Left lung (tissue), 10 donors: ENCODE data around the gene MICALL2. TPM values are rescaled to one million over a fixed set of nuclear protein-coding genes. Genes with fewer than 3 reads are reported as not detected.

Source experiments
- ATAC-seq: fragments of 200-7000 bp; cut with Tn5 transposase; one replicate; pipeline ENCODE4 v1.9.1; 2020; ENCODE audit warnings: moderate library complexity
- DNase-seq, 4 donors: peaks; one replicate each; pipeline ENCODE4 v3.0.0-alpha.2; 2013 to 2020
- H3K27ac ChIP-seq, 2 donors: fragments of 200-600 bp; sonication (generic) in 1 of 2; one replicate each; pipeline versions ENCODE4 v1.5.0 to v1.8.0; 2020 to 2021
- H3K27me3 ChIP-seq, 2 donors: fragments of 200-600 bp; sonication (generic) in 1 of 2; one replicate each; pipeline versions ENCODE4 v1.5.0 to v1.8.0; 2020 to 2021
- H3K36me3 ChIP-seq, 2 donors: fragments of 200-600 bp; sonication (generic) in 1 of 2; one replicate each; pipeline versions ENCODE4 v1.5.0 to v1.8.0; 2020 to 2021
- H3K4me1 ChIP-seq, 2 donors: fragments of 200-600 bp; one replicate each; pipeline ENCODE4 v1.8.0; 2021
- H3K4me3 ChIP-seq, 2 donors: fragments of 200-600 bp; sonication (generic) in 1 of 2; one replicate each; pipeline versions ENCODE4 v1.5.0 to v1.8.0; 2020 to 2021; ENCODE audit warnings: mild to moderate bottlenecking in 1 of 2
- H3K9me3 ChIP-seq, 2 donors: fragments of 200-600 bp; sonication (generic) in 1 of 2; one replicate each; pipeline versions ENCODE4 v1.5.0 to v1.8.0; 2020 to 2021
- intact Hi-C, 2 donors: fragments of 100-400 bp; cut with DNase I; formaldehyde crosslinking; loops; one replicate each; pipeline versions ENCODE4 v1.11.2 to v1.14.2; 2022
- polyA plus RNA-seq, 6 donors: library from polyadenylated mRNA; unstranded; fragments of 120-200 nt; gene quantifications; one replicate each; pipeline ENCODE4 v1.2.1, GENCODE V29; 2013; ENCODE audit not compliant: insufficient read length in 6 of 6
- total RNA-seq, 2 donors: library from RNA; stranded (reverse); fragmentation: NEBNext Ultra II Directional; extraction: Animal tissue kit (Norgen Biotek cat#: 25700); gene quantifications; one replicate each; pipeline ENCODE4 v1.2.1, GENCODE V29; 2021
- TF ChIP-seq, protein P1 (sequence below), 2 donors: fragments of 200-600 bp; sonication (generic) in 1 of 2; IDR thresholded peaks; one replicate each; pipeline versions ENCODE4 v1.5.0 to v1.8.0; 2021; ENCODE audit warnings: antibody characterized with exemption in 2 of 2
- donor health status: DM: no; HTN: yes; CAD: no.
- donor health status: DM: no; HTN: no; CAD: no.

Gene MICALL2
- total and polyA plus RNA-seq, 8 donors, result 7.9 to 40.1 (median 14.8) TPM

DNA sequence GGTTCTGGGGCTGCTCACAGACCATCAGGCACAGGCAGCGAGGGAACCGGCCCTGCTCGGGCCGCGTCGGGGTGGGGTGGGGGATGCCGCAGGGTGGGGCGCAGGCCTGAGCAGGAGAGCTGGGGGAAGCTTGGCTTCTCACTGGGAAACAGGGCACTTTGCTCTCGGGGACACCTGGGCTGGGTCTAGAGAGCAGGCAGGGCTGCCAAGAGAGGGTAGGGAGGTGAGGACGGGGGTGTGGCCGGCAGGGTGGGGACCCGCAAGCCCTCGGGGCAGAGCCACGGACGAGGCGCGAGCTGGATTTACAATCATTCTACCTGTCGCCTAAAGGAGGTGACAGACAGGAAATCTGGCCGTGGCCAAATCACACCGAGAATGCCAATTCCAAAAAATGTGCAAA lies 33.9 kb upstream of the MICALL2 start:
- H3K4me3 ChIP-seq, result no peak overlapping the region
- no peaks in the 10 kb centered on the region for H3K4me1 ChIP-seq
- peaks cover 0 to 100% of the 10 kb centered on the region in 2 donors for H3K36me3 ChIP-seq
- H3K27ac ChIP-seq, result no peak overlapping the region
- H3K27me3 ChIP-seq, result no peaks in the 10 kb centered on the region
- intact Hi-C loops, result no loop called here
- ATAC-seq (no peak), DNase-seq (no peak)
- no peaks in the 10 kb centered on the region for H3K9me3 ChIP-seq
- TF ChIP-seq, protein P1, sequence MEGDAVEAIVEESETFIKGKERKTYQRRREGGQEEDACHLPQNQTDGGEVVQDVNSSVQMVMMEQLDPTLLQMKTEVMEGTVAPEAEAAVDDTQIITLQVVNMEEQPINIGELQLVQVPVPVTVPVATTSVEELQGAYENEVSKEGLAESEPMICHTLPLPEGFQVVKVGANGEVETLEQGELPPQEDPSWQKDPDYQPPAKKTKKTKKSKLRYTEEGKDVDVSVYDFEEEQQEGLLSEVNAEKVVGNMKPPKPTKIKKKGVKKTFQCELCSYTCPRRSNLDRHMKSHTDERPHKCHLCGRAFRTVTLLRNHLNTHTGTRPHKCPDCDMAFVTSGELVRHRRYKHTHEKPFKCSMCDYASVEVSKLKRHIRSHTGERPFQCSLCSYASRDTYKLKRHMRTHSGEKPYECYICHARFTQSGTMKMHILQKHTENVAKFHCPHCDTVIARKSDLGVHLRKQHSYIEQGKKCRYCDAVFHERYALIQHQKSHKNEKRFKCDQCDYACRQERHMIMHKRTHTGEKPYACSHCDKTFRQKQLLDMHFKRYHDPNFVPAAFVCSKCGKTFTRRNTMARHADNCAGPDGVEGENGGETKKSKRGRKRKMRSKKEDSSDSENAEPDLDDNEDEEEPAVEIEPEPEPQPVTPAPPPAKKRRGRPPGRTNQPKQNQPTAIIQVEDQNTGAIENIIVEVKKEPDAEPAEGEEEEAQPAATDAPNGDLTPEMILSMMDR (IDR thresholded peaks at IDR 0.05), result no peak

DNA sequence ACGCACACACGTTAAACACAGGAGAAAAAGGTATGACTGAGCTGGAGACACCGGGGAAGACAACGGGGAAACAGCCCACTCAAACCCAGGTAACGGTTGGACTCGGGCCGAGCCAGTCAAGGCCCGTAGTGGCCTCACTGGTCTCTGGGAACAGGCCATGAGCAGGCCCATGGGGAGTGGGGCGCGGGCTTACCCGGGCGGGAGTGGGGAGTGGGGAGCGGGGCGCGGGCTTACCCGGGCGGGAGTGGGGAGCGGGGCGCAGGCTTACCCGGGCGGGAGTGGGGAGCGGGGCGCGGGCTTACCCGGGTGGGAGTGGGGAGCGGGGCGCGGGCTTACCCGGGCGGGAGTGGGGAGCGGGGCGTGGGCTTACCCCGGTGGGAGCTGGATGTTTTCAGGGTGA lies 33.4 kb upstream of the MICALL2 start:
- ATAC-seq, result no peak
- Histone ChIP-seq H3K36me3 (peaks cover 0 to 100% of the 10 kb centered on the region in 2 donors), H3K4me3 (no peak overlapping the region), H3K4me1 (no peaks in the 10 kb centered on the region), H3K9me3 (no peaks in the 10 kb centered on the region), H3K27ac (no peak overlapping the region), H3K27me3 (no peaks in the 10 kb centered on the region)
- DNase-seq, result no peak
- intact Hi-C loops, result no loop called here
- TF ChIP-seq, protein P1 (IDR thresholded peaks at IDR 0.05), result no peak

DNA sequence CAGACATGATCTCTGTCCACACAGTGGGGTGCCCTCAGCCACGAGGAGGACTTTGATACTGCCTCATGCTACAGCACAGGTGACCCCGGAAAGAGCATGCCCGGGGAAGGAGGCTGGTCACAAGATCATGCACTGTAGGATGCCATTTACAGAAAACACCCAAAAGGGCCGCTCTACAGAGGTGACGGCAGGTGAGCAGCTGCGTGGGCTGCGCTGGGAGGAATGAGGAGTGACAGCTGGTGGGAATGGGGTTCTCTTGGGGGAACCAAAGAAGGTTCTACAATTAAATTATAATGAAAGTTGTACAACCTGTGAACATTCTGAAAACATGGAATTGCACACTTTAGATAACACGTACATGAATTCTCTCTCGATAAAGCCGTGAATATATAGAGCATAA lies 33.0 kb upstream of the MICALL2 start:
- no peak overlapping the region for H3K27ac ChIP-seq
- intact Hi-C loops, result no loop called here
- no peak for DNase-seq
- TF ChIP-seq, protein P1 (IDR thresholded peaks at IDR 0.05), result no peak
- no peaks in the 10 kb centered on the region for H3K9me3 ChIP-seq
- ATAC-seq, result no peak
- peaks cover 0 to 100% of the 10 kb centered on the region in 2 donors for H3K36me3 ChIP-seq
- H3K4me3 ChIP-seq, result no peak overlapping the region
- no peaks in the 10 kb centered on the region for H3K27me3 ChIP-seq
- H3K4me1 ChIP-seq, result no peaks in the 10 kb centered on the region

DNA sequence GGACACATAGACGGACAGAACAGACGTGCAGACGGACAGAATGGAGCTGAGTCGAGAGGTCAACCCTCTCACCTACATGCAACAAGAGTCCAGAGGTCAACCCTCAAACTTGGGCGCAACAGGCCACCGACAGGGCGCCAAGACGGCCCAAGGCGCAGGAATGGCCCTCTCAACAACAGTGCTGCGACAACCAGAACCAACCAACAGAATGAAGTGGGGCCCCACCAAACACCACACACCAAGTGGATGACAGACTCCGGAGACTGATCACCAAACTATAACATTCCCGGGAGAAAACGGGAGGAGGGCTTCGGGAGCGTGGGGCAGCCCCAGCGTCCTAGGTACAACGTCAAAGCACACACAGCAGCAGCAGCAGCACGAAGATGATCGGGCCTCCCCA lies 31.6 kb upstream of the MICALL2 start:
- Histone ChIP-seq H3K4me3 (no peak overlapping the region), H3K27me3 (no peaks in the 10 kb centered on the region), H3K4me1 (no peaks in the 10 kb centered on the region), H3K36me3 (peaks cover 0 to 100% of the 10 kb centered on the region in 2 donors), H3K27ac (no peak overlapping the region), H3K9me3 (no peaks in the 10 kb centered on the region)
- TF ChIP-seq, protein P1 (IDR thresholded peaks at IDR 0.05), result no peak
- DNase-seq (no peak), ATAC-seq (no peak)
- intact Hi-C loops, result no loop called here

DNA sequence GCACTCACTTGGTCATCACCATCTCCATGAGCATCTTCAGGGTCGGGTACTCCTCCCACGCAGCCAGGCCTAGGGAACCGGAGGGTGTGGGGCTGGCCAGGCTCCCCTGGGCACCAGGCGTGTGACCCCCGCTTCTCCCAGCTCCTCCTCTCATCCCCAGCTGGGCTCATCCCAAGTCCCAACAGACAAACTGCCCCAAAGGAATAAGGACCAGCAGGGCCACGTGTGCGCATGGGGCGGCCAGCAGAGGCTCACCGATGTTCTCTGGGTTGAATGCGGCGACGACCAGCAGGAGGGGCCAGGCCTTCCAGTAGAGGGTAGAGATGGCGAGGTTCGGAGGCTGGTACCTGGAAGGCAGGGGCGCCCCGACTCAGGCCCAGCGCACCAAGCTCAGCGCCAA lies 30.1 kb upstream of the MICALL2 start:
- H3K4me3 ChIP-seq, result no peak overlapping the region
- H3K36me3 ChIP-seq, result peaks cover 0 to 100% of the 10 kb centered on the region in 2 donors
- intact Hi-C loops, result no loop called here
- no peak for DNase-seq
- H3K27ac ChIP-seq, result no peak overlapping the region
- no peaks in the 10 kb centered on the region for H3K4me1 ChIP-seq
- TF ChIP-seq, protein P1 (IDR thresholded peaks at IDR 0.05), result no peak
- ATAC-seq, result no peak
- H3K27me3 ChIP-seq, result no peaks in the 10 kb centered on the region
- H3K9me3 ChIP-seq, result no peaks in the 10 kb centered on the region
